ENCODE data around the gene GRM7.

GRCh38 chr3:7264196-7264526 lies 403.2 kb downstream of the GRM7 start:
- no peak for TF ChIP-seq CTCF (IDR thresholded peaks at IDR 0.05)
- TF ChIP-seq POLR2A (IDR thresholded peaks at IDR 0.05), result no peak
